Osteocyte (in vitro differentiated cells): Measurements from ENCODE around the gene RNF224. TPM values are rescaled to one million over a fixed set of nuclear protein-coding genes. Genes with fewer than 3 reads are reported as not detected.

Experiments used
- DNase-seq: peaks from one replicate; pipeline ENCODE4 v3.0.0; 2021; ENCODE audit warnings: mixed read lengths; ENCODE audit not compliant: unreplicated experiment; ENCODE audit errors: extremely low spot score
- H3K27ac Mint-ChIP-seq: one replicate; pipeline ENCODE4 v1.8.0; 2021; ENCODE audit warnings: mild to moderate bottlenecking, mixed read lengths; ENCODE audit not compliant: unreplicated experiment
- H3K27me3 Mint-ChIP-seq: one replicate; pipeline ENCODE4 v1.8.0; 2021; ENCODE audit warnings: mixed read lengths; ENCODE audit not compliant: unreplicated experiment
- H3K36me3 Mint-ChIP-seq: one replicate; pipeline ENCODE4 v1.8.0; 2021; ENCODE audit warnings: mixed read lengths; ENCODE audit not compliant: unreplicated experiment
- H3K4me1 Mint-ChIP-seq: one replicate; pipeline ENCODE4 v1.8.0; 2021; ENCODE audit warnings: mixed read lengths; ENCODE audit not compliant: unreplicated experiment
- H3K4me3 Mint-ChIP-seq: one replicate; pipeline ENCODE4 v1.8.0; 2021; ENCODE audit warnings: mild to moderate bottlenecking, moderate library complexity, mixed read lengths; ENCODE audit not compliant: unreplicated experiment
- H3K9me3 Mint-ChIP-seq: one replicate; pipeline ENCODE4 v1.8.0; 2021; ENCODE audit warnings: mixed read lengths; ENCODE audit not compliant: unreplicated experiment
- total RNA-seq: library from RNA; stranded (reverse); gene quantifications from 2 replicates; pipeline ENCODE4 v1.2.1, GENCODE V29; 2021
- TF ChIP-seq, protein P1 (sequence below): fragments of 200-600 bp; sonication (generic); IDR thresholded peaks from 2 replicates; pipeline ENCODE4 v1.5.0; 2021; ENCODE audit warnings: antibody characterized with exemption, mild to moderate bottlenecking, moderate library complexity

The RNF224 gene
- total RNA-seq, 1 donor from 2014 or later: not detected

DNA sequence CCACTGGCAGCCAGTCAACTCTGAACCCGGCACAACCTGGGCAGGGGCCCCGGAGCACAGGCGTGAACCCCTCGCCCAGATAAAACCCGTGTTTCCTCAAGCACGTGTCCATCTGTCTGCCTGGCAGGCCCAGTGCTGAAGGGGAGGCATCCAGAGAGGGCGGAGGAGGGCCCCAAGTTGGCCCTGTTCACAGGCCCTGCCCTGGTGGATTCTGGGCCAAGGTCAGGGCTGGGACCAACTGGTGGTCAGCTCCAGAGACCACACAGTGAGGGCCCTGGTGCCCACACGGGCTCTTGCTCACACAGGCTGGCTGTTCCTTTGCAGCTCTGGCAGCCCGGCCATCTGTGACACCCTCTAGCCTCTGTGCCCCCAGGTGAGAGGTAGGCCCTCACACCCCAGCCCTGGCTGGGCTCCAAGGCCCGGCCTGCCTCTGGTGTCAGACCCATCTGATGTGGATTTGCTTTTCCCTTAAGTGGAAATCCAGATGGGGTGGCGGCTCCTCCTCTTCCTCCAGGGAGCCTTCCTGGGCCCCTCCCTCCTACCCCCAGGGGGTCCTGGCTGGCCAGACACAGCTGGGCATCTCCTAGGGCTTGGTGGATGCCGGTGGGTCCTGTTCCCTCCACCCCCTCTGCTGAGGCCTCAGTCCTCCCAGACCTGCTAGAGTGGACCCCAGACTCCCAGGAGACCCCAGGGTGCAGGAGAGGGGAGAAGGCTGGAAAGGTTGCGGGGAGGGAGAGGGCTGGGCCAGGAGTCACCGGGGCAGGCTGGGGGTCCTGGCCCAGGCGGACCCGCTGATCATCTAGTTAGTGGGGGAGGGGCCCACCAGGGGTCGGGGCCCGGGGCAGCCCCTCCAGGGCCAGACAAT, 23.3 kb downstream of the RNF224 start:
- H3K9me3 Mint-ChIP-seq: no peaks in the 10 kb centered on the region
- no peaks in the 10 kb centered on the region for H3K36me3 Mint-ChIP-seq
- no peak overlapping the region for H3K4me3 Mint-ChIP-seq
- no peaks in the 10 kb centered on the region for H3K27me3 Mint-ChIP-seq
- DNase-seq: no peak
- no peak overlapping the region for H3K27ac Mint-ChIP-seq
- H3K4me1 Mint-ChIP-seq: peaks cover 10% of the 10 kb centered on the region
- TF ChIP-seq, protein P1, sequence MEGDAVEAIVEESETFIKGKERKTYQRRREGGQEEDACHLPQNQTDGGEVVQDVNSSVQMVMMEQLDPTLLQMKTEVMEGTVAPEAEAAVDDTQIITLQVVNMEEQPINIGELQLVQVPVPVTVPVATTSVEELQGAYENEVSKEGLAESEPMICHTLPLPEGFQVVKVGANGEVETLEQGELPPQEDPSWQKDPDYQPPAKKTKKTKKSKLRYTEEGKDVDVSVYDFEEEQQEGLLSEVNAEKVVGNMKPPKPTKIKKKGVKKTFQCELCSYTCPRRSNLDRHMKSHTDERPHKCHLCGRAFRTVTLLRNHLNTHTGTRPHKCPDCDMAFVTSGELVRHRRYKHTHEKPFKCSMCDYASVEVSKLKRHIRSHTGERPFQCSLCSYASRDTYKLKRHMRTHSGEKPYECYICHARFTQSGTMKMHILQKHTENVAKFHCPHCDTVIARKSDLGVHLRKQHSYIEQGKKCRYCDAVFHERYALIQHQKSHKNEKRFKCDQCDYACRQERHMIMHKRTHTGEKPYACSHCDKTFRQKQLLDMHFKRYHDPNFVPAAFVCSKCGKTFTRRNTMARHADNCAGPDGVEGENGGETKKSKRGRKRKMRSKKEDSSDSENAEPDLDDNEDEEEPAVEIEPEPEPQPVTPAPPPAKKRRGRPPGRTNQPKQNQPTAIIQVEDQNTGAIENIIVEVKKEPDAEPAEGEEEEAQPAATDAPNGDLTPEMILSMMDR: no peak

DNA sequence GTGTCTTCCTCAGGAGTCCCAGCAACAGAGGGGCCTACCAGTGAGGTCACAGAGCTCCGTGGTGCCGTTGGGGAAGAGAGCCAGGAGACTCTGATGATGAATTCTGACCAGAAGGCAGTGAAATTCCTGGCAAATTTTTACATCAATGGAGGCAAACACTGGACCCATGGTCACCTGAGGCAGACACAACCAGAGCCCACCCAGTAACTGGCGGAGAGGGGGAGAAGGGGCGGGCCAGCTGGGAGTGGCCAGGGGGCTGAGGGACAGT, 23.8 kb downstream of the RNF224 start, which contains the start of gene STPG3:
TSS of gene STPG3 (plus strand) at position 93 of the 268 bp plus-strand sequence. CDS start at position 94, 1 bp downstream.
- Mint-ChIP-seq H3K36me3 (no peaks in the 10 kb centered on the region), H3K27me3 (no peaks in the 10 kb centered on the region), H3K9me3 (no peaks in the 10 kb centered on the region), H3K4me1 (peaks cover 11% of the 10 kb centered on the region), H3K4me3 (no peak within 1 kb of the TSS), H3K27ac (no peak within 1 kb of the TSS)
- DNase-seq: no peak
- TF ChIP-seq, protein P1: no peak

DNA sequence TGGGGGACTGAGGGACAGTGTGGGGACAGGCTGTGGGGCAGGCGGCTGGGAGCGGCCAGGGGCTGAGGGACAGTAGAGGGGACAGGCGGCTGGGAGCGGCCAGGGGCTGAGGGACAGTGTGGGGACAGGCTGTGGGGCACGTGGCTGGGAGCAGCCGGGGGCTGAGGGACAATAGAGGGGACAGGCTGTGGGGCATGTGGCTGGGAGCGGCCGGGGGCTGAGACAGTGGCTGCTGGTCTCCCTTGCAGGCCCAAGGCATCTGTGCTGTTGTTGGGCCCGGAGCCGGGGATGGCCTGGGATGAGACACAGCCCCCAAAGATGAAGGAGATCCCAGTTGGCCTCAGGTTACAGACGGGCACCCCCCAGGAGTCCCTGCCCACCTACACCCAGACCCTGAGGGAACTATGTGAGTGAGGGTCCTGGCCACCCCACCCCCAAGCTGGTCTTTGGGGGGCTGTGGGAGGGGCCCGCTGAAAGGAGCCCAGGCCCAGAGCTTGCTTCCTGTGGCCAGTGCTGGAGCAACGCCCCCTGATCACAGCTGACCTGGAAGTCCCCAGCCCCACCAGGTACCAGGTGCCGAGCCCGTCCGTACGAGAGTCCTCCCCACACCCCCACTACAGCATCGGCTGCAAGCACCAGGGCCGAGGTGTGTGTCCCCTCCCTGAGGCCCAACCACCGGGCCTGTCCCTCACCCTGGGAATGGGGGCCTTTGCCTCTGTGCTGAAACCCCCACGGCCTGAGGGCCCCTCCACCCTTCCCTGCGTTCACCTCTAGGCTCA, 24.4 kb downstream of the RNF224 start:
- Mint-ChIP-seq H3K36me3 (no peaks in the 10 kb centered on the region), H3K4me1 (peaks cover 16% of the 10 kb centered on the region), H3K27ac (no peak overlapping the region), H3K27me3 (no peaks in the 10 kb centered on the region), H3K9me3 (no peaks in the 10 kb centered on the region), H3K4me3 (no peak overlapping the region)
- no peak for DNase-seq
- TF ChIP-seq, protein P1: no peak

DNA sequence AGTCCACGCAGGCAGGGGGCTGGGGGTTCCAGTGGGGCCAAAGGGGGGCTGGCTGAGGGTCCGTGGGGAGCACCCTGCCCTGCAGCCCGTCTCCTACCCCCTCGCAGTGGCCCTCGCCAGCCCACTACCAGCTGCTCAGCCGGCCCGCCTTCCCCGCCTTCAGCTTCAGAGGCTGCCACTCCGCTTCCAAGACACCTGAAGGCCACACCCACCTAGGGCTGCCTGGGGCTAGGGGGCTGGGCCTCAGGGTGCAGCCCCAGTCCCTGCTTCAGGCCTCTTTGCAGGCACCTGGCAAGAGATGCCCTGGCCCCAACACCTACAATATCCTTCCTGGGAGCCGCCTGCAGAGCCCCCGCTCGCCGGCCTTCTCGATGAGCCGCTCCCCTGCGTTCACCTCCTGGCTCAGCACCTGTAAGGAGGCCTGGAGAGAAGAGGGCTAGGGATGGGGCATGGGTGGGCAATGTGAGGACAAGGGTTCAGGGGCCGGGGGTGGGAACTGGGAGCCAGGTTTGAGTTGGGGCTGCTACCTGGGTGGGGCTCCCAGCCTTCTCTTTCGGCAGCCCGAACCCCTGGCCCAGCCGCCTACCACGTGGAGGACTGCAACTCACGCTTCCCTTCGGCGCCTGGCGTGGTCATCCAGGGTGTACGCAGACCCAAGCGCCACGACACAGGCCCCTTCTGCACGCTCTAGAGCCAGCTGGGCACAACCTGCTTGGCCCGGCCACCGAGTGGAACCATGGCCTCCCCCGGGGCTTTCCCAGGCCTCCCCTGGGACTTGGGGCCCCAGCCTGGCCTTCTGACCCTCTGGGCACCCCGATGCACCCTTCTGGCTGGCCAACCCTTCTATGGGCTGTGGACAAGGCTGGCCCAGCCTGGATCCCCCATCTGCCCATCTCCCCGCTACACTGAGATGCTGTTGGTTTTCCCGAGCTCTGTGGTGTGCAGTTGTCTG, 25.5 kb downstream of the RNF224 start:
- Mint-ChIP-seq H3K27me3 (no peaks in the 10 kb centered on the region), H3K36me3 (no peaks in the 10 kb centered on the region), H3K27ac (no peak overlapping the region), H3K4me3 (no peak overlapping the region), H3K9me3 (no peaks in the 10 kb centered on the region), H3K4me1 (peaks cover 15% of the 10 kb centered on the region)
- TF ChIP-seq, protein P1: no peak
- no peak for DNase-seq
